HCT116 (cell line): ENCODE data around the gene APOLD1. TPM values are rescaled to one million over a fixed set of nuclear protein-coding genes. Genes with fewer than 3 reads are reported as not detected.

Source experiments
- ATAC-seq: fragments of 200-7000 bp; cut with Tn5 transposase; 2 replicates; pipeline ENCODE4 v1.9.1; 2020; ENCODE audit warnings: mild to moderate bottlenecking, moderate library complexity
- BruUV-seq: library from RNA; stranded (reverse); fragments of 400-500 nt; replicated peaks from 2 replicates; lab custom pipeline; 2021; lab: Mats Ljungman, UMichigan
- CTCF ChIA-PET: fragments of 300-600 bp; sonication (Branson Sonifier 250); formaldehyde crosslinking; loops from one replicate; lab custom pipeline; 2021; ENCODE audit warnings: antibody characterized with exemption; lab: Charles Lee
- POLR2A ChIA-PET: fragments of 300-600, 350-600 bp; sonication (Branson Sonifier 250); formaldehyde crosslinking; loops from one replicate; lab custom pipeline; 2021; ENCODE audit warnings: antibody characterized with exemption; lab: Charles Lee
- RAD21 ChIA-PET, 2 experiments: fragments of 300-600 bp; sonication (Branson Sonifier 250); formaldehyde crosslinking; loops; one replicate each; lab custom pipeline; 2023; ENCODE audit warnings: low total read pairs in 2 of 2; ENCODE audit not compliant: uncharacterized antibody in 2 of 2, unreplicated experiment in 2 of 2, low non-redundant PET in 1 of 2; lab: Charles Lee
- DNase-seq: peaks from one replicate; pipeline ENCODE4 v3.0.0-alpha.2; 2010; ENCODE audit warnings: low read depth, low spot score
- H2AFZ ChIP-seq: fragments of 200-600 bp; shearing (Covaris generic), sonication (generic); 2 replicates; pipeline ENCODE4 v1.6.1; 2017; ENCODE audit warnings: low read depth, mixed run types, mixed read lengths, antibody characterized with exemption, low read length; ENCODE audit not compliant: poor library complexity, severe bottlenecking
- H3K27ac ChIP-seq: 2 replicates; pipeline ENCODE4 v1.5.1; 2012; ENCODE audit warnings: low read depth, low read length
- H3K27me3 ChIP-seq: fragments of 200-600 bp; sonication (generic); 2 replicates; pipeline ENCODE4 v1.6.1; 2016; ENCODE audit warnings: mixed run types, low read length, mixed read lengths; ENCODE audit not compliant: insufficient read depth
- H3K36me3 ChIP-seq, 2 experiments: fragments of 200-500 bp in 1 of 2; fragments of 200-600 bp in 1 of 2; sonication (Bioruptor generic) in 1 of 2; sonication (generic) in 1 of 2; 2 replicates each; pipeline versions ENCODE4 v1.5.1 to v1.6.1; 2014 to 2016; ENCODE audit warnings: low read length in 2 of 2, inconsistent platforms in 1 of 2, mixed read lengths in 1 of 2, mixed run types in 1 of 2; ENCODE audit not compliant: insufficient read depth in 2 of 2, control insufficient read depth in 1 of 2
- H3K4me1 ChIP-seq, 2 experiments: fragments of 200-600 bp in 1 of 2; sonication (generic) in 1 of 2; 2 replicates each; pipeline versions ENCODE4 v1.5.1 to v1.6.1; 2012 to 2017; ENCODE audit warnings: low read length in 2 of 2, inconsistent platforms in 1 of 2, mild to moderate bottlenecking in 1 of 2, mixed read lengths in 1 of 2, mixed run types in 1 of 2, moderate library complexity in 1 of 2; ENCODE audit not compliant: insufficient read depth in 2 of 2, control insufficient read depth in 1 of 2
- H3K4me2 ChIP-seq: fragments of 200-600 bp; sonication (generic); 2 replicates; pipeline ENCODE4 v1.6.1; 2017; ENCODE audit warnings: mixed run types, low read length, mixed read lengths
- H3K4me3 ChIP-seq, 2 experiments: fragments of 200-600 bp in 1 of 2; sonication (generic) in 1 of 2; replicated peaks in 1 of 2; 2 replicates each; pipeline ENCODE4 v1.5.1; 2011 to 2016; ENCODE audit warnings: low read length in 2 of 2, control low read depth in 1 of 2, low read depth in 1 of 2, mild to moderate bottlenecking in 1 of 2, mixed read lengths in 1 of 2, mixed run types in 1 of 2
- H3K79me2 ChIP-seq: fragments of 200-600 bp; sonication (generic); 2 replicates; pipeline ENCODE4 v1.6.1; 2017; ENCODE audit warnings: mild to moderate bottlenecking, mixed run types, low read length, moderate library complexity, mixed read lengths; ENCODE audit not compliant: insufficient read depth
- H3K9ac ChIP-seq: fragments of 200-600 bp; sonication (generic); 2 replicates; pipeline ENCODE4 v1.6.1; 2016; ENCODE audit warnings: low read length, mixed read lengths
- H3K9me2 ChIP-seq: fragments of 200-600 bp; sonication (generic), shearing (Covaris generic); 2 replicates; pipeline ENCODE4 v1.6.1; 2017; ENCODE audit warnings: mixed run types, mild to moderate bottlenecking, moderate library complexity; ENCODE audit not compliant: insufficient read depth
- H3K9me3 ChIP-seq, 2 experiments: fragments of 200-500 bp in 1 of 2; fragments of 200-600 bp in 1 of 2; sonication (Bioruptor generic) in 1 of 2; sonication (generic) in 1 of 2; 2 replicates each; pipeline ENCODE4 v1.6.1; 2014 to 2017; ENCODE audit warnings: low read length in 2 of 2, mixed read lengths in 2 of 2, inconsistent platforms in 1 of 2, low read depth in 1 of 2, mild to moderate bottlenecking in 1 of 2, mixed run types in 1 of 2, moderate library complexity in 1 of 2; ENCODE audit not compliant: control insufficient read depth in 1 of 2, insufficient read depth in 1 of 2
- H4K20me1 ChIP-seq: fragments of 200-600 bp; sonication (generic), shearing (Covaris generic); 2 replicates; pipeline ENCODE4 v1.6.1; 2017; ENCODE audit warnings: mixed run types, mild to moderate bottlenecking, moderate library complexity; ENCODE audit not compliant: insufficient read depth
- CBX3 ChIP-seq: IDR thresholded peaks from 2 replicates; pipeline ENCODE4 v1.6.1; 2012; ENCODE audit warnings: low read depth
- CEBPB ChIP-seq: IDR thresholded peaks from 2 replicates; pipeline ENCODE4 v1.6.1; 2012; ENCODE audit warnings: low read depth
- CTCF ChIP-seq, 3 experiments: fragments of 200-600 bp in 1 of 3; sonication (generic) in 1 of 3; IDR thresholded peaks in 2 of 3; conservative IDR thresholded peaks in 1 of 3; 2 replicates each; pipeline ENCODE4 v1.5.1; 2012 to 2017; ENCODE audit warnings: low read depth in 2 of 3, low read length in 2 of 3, antibody characterized with exemption in 1 of 3, borderline replicate concordance in 1 of 3, control low read depth in 1 of 3, mild to moderate bottlenecking in 1 of 3, mixed read lengths in 1 of 3, mixed run types in 1 of 3, moderate library complexity in 1 of 3; ENCODE audit not compliant: insufficient read depth in 1 of 3
- ELF1 ChIP-seq: IDR thresholded peaks from 2 replicates; pipeline ENCODE4 v1.6.1; 2012; ENCODE audit warnings: low read depth, borderline replicate concordance
- EZH2phosphoT487 ChIP-seq: fragments of 200-600 bp; IDR thresholded peaks from 2 replicates; pipeline ENCODE4 v1.6.1; 2018; ENCODE audit warnings: antibody characterized with exemption, borderline replicate concordance
- FOSL1 ChIP-seq: IDR thresholded peaks from 2 replicates; pipeline ENCODE4 v1.6.1; 2012; ENCODE audit warnings: low read depth
- JUND ChIP-seq: IDR thresholded peaks from 2 replicates; pipeline ENCODE4 v1.6.1; 2012
- POLR2A ChIP-seq: IDR thresholded peaks from 2 replicates; pipeline ENCODE4 v1.7.0; 2011; ENCODE audit warnings: borderline replicate concordance; ENCODE audit not compliant: insufficient read depth, insufficient read length; ENCODE audit errors: extremely low read depth
- REST ChIP-seq: IDR thresholded peaks from 2 replicates; pipeline ENCODE4 v1.6.1; 2012; ENCODE audit warnings: low read depth
- SIN3A ChIP-seq: IDR thresholded peaks from 2 replicates; pipeline ENCODE4 v1.6.1; 2012; ENCODE audit warnings: low read depth
- SRF ChIP-seq: IDR thresholded peaks from 2 replicates; pipeline ENCODE4 v1.6.1; 2012; ENCODE audit warnings: low read depth
- TCF7L2 ChIP-seq: IDR thresholded peaks from 2 replicates; pipeline ENCODE4 v1.7.0; 2011; ENCODE audit warnings: borderline replicate concordance, inconsistent platforms; ENCODE audit not compliant: insufficient read depth, insufficient read length; ENCODE audit errors: extremely low read depth
- ZBTB33 ChIP-seq: IDR thresholded peaks from 2 replicates; pipeline ENCODE4 v1.6.1; 2011; ENCODE audit warnings: mild to moderate bottlenecking, low read length, moderate library complexity; ENCODE audit not compliant: insufficient replicate concordance; ENCODE audit errors: extremely low read depth
- ZFX ChIP-seq: fragments of 450-650 bp; IDR thresholded peaks from 2 replicates; pipeline ENCODE4 v1.6.1; 2017
- ZNF274 ChIP-seq: fragments of 200-500 bp; sonication (Bioruptor generic); IDR thresholded peaks from 2 replicates; pipeline ENCODE4 v1.6.1; 2014; ENCODE audit warnings: mild to moderate bottlenecking, low read depth, low read length, inconsistent platforms
- intact Hi-C: fragments of 100-400 bp; cut with micrococcal nuclease; formaldehyde crosslinking; loops from 2 replicates; pipeline ENCODE4 v1.10.0; 2022
- total RNA-seq: library from RNA; stranded (reverse); gene quantifications from one replicate; pipeline ENCODE4 v1.2.1, GENCODE V29; 2021; ENCODE audit not compliant: unreplicated experiment

Gene APOLD1
- total RNA-seq, 1 experiment from 2014 or later: 3.9 TPM

GRCh38 chr12:12755923-12756322, 29.5 kb upstream of the APOLD1 start:
- Histone ChIP-seq H3K27ac (no peak overlapping the region), H3K9me2 (no peaks in the 10 kb centered on the region), H3K9ac (no peak overlapping the region), H3K9me3 (no peaks in the 10 kb centered on the region), H3K4me1 (peaks cover 0 to 15% of the 10 kb centered on the region in 2 experiments; a peak in 2 of 4 replicates), H4K20me1 (no peaks in the 10 kb centered on the region), H3K4me3 (no peak overlapping the region), H3K79me2 (no peaks in the 10 kb centered on the region), H3K36me3 (no peaks in the 10 kb centered on the region), H2AFZ (no peak overlapping the region), H3K4me2 (no peak overlapping the region), H3K27me3 (no peaks in the 10 kb centered on the region)
- ChIA-PET RAD21 (no interaction called here), POLR2A (no interaction called here), CTCF (interaction anchor here (1.4 kb wide), 1 partner anchor 19 kb away, joined by 4 read pairs; no protein-coding TSS in a partner anchor)
- BruUV-seq: no TSS peak
- no peak for TF ChIP-seq ZBTB33
- no peak for TF ChIP-seq SIN3A
- TF ChIP-seq POLR2A: no peak
- TF ChIP-seq JUND: no peak
- TF ChIP-seq ZNF274: no peak
- no peak for TF ChIP-seq EZH2phosphoT487
- TF ChIP-seq CBX3: no peak
- no peak for TF ChIP-seq CEBPB
- TF ChIP-seq CTCF (IDR thresholded peaks at IDR 0.05 in 2 of 3, conservative IDR thresholded peaks at IDR 0.05 in 1 of 3; ENCODE audit: borderline replicate concordance in 1 of 3, insufficient read depth in 1 of 3, low read depth in 2 of 3, low read length in 2 of 3): no peak
- no peak for TF ChIP-seq ZFX
- no peak for TF ChIP-seq REST
- no peak for TF ChIP-seq SRF
- TF ChIP-seq TCF7L2: no peak
- no peak for TF ChIP-seq ELF1
- TF ChIP-seq FOSL1: no peak
- ATAC-seq: no peak
- intact Hi-C loops: no loop called here
- DNase-seq: no peak
